Measurements from ENCODE around the gene PRSS21. TPM values are rescaled to one million over a fixed set of nuclear protein-coding genes. Genes with fewer than 3 reads are reported as not detected.

The PRSS21 gene
- total and polyA plus RNA-seq, 9 donors, result 0.20 to 0.30 TPM; not detected in 7

- Histone ChIP-seq H3K27me3 (ENCODE audit: control insufficient read depth, insufficient read depth, low read length) (peaks cover 17% of the 10 kb centered on the region), H3K9me3 (replicated peaks; ENCODE audit: control insufficient read depth, low read depth, low read length) (no peaks in the 10 kb centered on the region), H3K36me3 (ENCODE audit: control insufficient read depth, insufficient read depth, low read length) (no peaks in the 10 kb centered on the region), H3K4me3 (ENCODE audit: low read length) (no peak overlapping the region), H3K4me1 (ENCODE audit: control insufficient read depth, insufficient read depth, low read length) (no peaks in the 10 kb centered on the region), H3K27ac (ENCODE audit: low read length) (no peak overlapping the region)
- 81% methylated on average over 7 of the region's 10 CpGs for WGBS (ENCODE audit: insufficient coverage)
- DNase-seq, result no peak
Observed at GRCh38 chr16:2818272-2818876, 1.3 kb downstream of the PRSS21 start.

DNA sequence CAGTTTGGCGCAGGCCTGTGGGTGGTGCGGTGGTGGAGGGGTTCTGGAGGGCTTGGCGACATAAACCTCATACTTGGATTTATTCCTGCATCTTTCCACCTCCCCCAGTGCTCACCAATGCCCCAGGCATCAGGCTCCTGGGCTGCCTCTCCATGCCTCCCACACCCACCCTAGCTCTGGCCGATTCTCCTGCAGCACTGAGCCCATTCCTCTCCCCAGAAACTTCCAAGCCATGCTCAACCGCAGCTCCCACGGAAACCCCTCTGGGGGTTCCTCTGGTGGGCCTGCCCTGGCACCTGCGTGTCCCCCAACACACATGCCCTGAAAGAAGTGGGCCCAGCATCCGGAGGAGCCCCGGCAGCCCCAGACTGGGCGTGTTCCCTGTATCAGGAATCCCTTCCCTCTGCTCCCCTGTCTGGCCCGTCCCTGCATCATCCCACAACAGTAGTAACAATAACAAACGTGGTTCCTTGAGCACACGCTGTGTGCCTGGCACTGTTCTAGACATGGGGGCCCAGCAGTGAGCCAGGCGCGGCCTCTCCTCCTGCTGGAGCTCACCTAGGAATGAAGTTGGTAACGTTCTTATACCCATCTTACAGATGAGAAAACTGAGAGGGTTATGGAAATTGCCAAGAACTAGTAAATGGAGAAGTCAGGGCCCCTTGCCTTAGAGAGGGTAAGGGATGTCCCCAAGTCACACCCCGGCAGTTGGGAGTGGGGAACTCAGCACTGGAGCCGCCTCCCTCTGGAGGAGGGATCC, 2.3 kb downstream of the PRSS21 start:
- Histone ChIP-seq H3K27me3 (ENCODE audit: control insufficient read depth, insufficient read depth, low read length) (peaks cover 17% of the 10 kb centered on the region), H3K9me3 (replicated peaks; ENCODE audit: control insufficient read depth, low read depth, low read length) (no peaks in the 10 kb centered on the region), H3K4me1 (ENCODE audit: control insufficient read depth, insufficient read depth, low read length) (no peaks in the 10 kb centered on the region), H3K27ac (ENCODE audit: low read length) (no peak overlapping the region), H3K36me3 (ENCODE audit: control insufficient read depth, insufficient read depth, low read length) (no peaks in the 10 kb centered on the region), H3K4me3 (ENCODE audit: low read length) (no peak overlapping the region)
- WGBS (ENCODE audit: insufficient coverage), result 78% methylated on average over 11 of the region's 18 CpGs
- no peak for DNase-seq

DNA sequence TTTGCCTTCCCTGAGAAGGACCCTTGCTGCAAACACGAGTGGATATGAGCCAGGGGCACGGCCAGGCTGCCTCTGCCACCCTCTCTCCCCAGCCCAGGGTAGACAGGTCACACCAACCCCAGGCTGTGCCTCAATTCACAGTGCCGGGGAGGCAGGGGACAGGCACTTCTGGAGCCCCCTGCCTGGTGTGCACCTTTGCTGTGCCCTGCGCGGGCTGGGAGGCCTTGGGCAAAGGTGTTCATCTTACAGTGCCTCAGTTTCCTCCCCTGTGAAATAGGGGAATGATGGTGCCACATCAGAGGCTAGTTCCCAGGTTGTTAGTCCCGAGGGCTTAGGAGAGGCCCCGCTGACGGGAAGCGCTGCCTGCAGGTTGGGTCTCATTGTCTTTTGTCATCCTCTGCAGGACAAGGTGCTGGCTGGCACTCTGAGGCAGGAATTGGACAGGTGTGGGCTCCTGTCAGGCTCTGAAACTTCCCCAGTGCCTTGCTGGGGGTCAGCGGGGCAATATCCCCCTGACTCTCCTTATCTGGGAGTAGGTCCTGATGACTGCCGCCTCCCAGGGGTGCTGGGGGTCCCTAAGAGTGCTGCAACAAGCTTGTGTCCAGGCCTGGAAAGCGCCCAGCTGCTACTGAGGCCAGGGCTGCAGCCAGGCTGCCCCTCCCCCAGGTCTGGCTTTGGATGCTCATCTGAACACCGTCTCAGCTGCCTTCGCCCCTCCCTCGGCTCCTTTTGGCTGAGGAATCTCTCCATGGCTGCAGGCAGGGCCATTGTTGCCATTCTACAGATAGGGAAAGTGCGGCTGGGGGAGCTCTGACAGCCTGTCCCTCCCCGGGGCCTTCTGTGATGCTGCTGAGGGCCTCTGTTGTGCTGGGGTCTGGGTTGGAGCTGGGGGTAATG, 3.1 kb downstream of the PRSS21 start:
- H3K27me3 ChIP-seq (ENCODE audit: control insufficient read depth, insufficient read depth, low read length), result peaks cover 15% of the 10 kb centered on the region
- no peaks in the 10 kb centered on the region for H3K4me1 ChIP-seq (ENCODE audit: control insufficient read depth, insufficient read depth, low read length)
- DNase-seq, result no peak
- H3K36me3 ChIP-seq (ENCODE audit: control insufficient read depth, insufficient read depth, low read length), result no peaks in the 10 kb centered on the region
- no peaks in the 10 kb centered on the region for H3K9me3 ChIP-seq (replicated peaks; ENCODE audit: control insufficient read depth, low read depth, low read length)
- no peak overlapping the region for H3K4me3 ChIP-seq (ENCODE audit: low read length)
- WGBS (ENCODE audit: insufficient coverage), result 56% methylated on average over 13 of the region's 17 CpGs
- H3K27ac ChIP-seq (ENCODE audit: low read length), result no peak overlapping the region

- Histone ChIP-seq H3K9me3 (replicated peaks; ENCODE audit: control insufficient read depth, low read depth, low read length) (no peaks in the 10 kb centered on the region), H3K4me3 (ENCODE audit: low read length) (no peak overlapping the region), H3K27ac (ENCODE audit: low read length) (no peak overlapping the region), H3K36me3 (ENCODE audit: control insufficient read depth, insufficient read depth, low read length) (no peaks in the 10 kb centered on the region), H3K27me3 (ENCODE audit: control insufficient read depth, insufficient read depth, low read length) (peaks cover 19% of the 10 kb centered on the region), H3K4me1 (ENCODE audit: control insufficient read depth, insufficient read depth, low read length) (no peaks in the 10 kb centered on the region)
- DNase-seq, result no peak
- WGBS (ENCODE audit: insufficient coverage), result 78% methylated on average over 10 of the region's 14 CpGs
Observed at GRCh38 chr16:2820836-2821486, 3.9 kb downstream of the PRSS21 start.

DNA sequence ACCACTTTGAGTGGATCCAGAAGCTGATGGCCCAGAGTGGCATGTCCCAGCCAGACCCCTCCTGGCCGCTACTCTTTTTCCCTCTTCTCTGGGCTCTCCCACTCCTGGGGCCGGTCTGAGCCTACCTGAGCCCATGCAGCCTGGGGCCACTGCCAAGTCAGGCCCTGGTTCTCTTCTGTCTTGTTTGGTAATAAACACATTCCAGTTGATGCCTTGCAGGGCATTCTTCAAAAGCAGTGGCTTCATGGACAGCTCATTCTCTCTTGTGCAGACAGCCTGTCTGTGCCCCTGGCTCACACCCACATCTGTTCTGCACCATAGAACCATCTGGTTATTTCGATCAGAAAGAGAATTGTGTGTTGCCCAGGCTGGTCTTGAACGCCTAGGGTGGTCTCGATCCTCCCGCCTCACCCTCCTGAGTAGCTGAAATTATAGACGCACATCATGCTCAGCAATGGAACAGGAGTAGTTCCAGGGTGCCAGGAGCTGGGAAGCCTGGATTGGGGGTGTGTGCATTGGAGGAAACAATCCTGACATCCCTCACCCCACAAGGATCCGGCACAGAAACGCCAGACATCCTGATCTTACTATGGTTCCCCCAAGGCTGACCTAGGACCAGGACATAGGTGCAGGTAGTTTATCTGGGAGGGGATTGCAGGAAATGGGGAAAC, 4.6 kb downstream of the PRSS21 start:
- DNase-seq, result no peak
- WGBS (ENCODE audit: insufficient coverage), result 56% methylated on average over 3 of the region's 9 CpGs
- Histone ChIP-seq H3K27me3 (ENCODE audit: control insufficient read depth, insufficient read depth, low read length) (peaks cover 19% of the 10 kb centered on the region), H3K4me3 (ENCODE audit: low read length) (no peak overlapping the region), H3K27ac (ENCODE audit: low read length) (no peak overlapping the region), H3K4me1 (ENCODE audit: control insufficient read depth, insufficient read depth, low read length) (no peaks in the 10 kb centered on the region), H3K36me3 (ENCODE audit: control insufficient read depth, insufficient read depth, low read length) (no peaks in the 10 kb centered on the region), H3K9me3 (replicated peaks; ENCODE audit: control insufficient read depth, low read depth, low read length) (no peaks in the 10 kb centered on the region)

DNA sequence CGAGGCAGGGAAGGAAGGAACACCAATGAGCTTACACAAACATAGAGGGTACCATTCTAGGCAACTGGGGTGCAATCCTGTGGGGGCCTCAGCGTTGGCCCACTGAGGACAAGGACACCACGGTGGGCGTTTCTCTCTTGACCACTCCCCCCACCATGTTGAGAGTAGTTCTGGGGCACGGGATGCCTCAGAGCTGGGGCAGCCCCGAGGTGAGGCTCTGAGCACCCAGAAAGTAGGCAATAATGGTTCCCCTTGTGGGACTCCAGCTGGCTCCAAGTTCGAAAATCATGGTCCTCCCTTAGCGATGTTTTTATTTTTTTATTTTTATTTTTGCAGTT, 5.1 kb downstream of the PRSS21 start:
- Histone ChIP-seq H3K36me3 (ENCODE audit: control insufficient read depth, insufficient read depth, low read length) (no peaks in the 10 kb centered on the region), H3K27ac (ENCODE audit: low read length) (no peak overlapping the region), H3K4me1 (ENCODE audit: control insufficient read depth, insufficient read depth, low read length) (no peaks in the 10 kb centered on the region), H3K4me3 (ENCODE audit: low read length) (no peak overlapping the region), H3K9me3 (replicated peaks; ENCODE audit: control insufficient read depth, low read depth, low read length) (no peaks in the 10 kb centered on the region), H3K27me3 (ENCODE audit: control insufficient read depth, insufficient read depth, low read length) (peaks cover 19% of the 10 kb centered on the region)
- no peak for DNase-seq
- 73% methylated on average over 4 of the region's 8 CpGs for WGBS (ENCODE audit: insufficient coverage)

DNA sequence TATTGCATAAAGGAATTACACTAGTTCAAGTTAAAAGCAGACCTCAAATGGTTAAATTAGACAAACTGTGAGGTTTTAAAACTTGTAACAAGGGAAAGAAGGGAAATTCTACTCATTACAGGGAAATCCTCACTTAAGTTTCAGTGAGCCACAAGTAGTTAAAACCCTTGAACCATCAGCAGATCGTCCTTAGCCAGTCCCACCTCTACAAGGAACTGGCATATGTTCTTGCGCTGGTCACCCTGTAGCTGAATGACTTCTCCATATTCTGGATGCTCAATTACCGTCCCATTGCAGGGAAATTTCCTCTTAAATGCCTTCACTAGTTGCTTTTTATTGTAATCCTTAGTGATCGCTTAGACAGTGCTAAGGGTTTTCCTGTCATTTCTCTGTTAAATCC, 5.5 kb downstream of the PRSS21 start:
- no peak for DNase-seq
- H3K27me3 ChIP-seq (ENCODE audit: control insufficient read depth, insufficient read depth, low read length), result peaks cover 19% of the 10 kb centered on the region
- 30% methylated on average over 2 of the region's 4 CpGs for WGBS (ENCODE audit: insufficient coverage)

DNA sequence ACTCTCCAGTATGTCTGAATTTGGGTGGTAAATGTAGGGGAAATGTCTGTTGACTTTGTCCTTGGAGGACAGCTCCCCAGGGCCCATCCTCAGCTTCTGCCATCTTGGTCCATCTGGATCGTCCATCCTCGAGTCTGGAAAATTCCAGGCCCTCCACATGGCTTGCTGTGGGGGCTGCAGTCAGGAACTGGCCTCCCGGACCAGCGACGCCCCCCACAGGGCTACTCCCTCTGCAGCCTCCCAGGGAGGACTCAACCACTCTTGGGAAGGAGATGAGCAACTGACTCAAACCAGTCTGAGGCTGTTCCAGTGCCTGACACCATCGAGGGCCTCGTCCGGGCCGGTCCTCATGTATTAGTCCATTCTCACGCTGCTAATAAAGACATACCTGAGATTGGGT, 7.6 kb downstream of the PRSS21 start:
- 72% methylated on average over 8 of the region's 10 CpGs for WGBS (ENCODE audit: insufficient coverage)
- H3K4me3 ChIP-seq (ENCODE audit: low read length), result no peak overlapping the region
- H3K27me3 ChIP-seq (ENCODE audit: control insufficient read depth, insufficient read depth, low read length), result peaks cover 19% of the 10 kb centered on the region
- H3K36me3 ChIP-seq (ENCODE audit: control insufficient read depth, insufficient read depth, low read length), result no peaks in the 10 kb centered on the region
- no peaks in the 10 kb centered on the region for H3K9me3 ChIP-seq (replicated peaks; ENCODE audit: control insufficient read depth, low read depth, low read length)
- no peak overlapping the region for H3K27ac ChIP-seq (ENCODE audit: low read length)
- no peaks in the 10 kb centered on the region for H3K4me1 ChIP-seq (ENCODE audit: control insufficient read depth, insufficient read depth, low read length)
- no peak for DNase-seq

More for the DNA sequence above, 5.5 kb downstream of the PRSS21 start:
- Histone ChIP-seq H3K27ac (ENCODE audit: low read length) (no peak overlapping the region), H3K36me3 (ENCODE audit: control insufficient read depth, insufficient read depth, low read length) (no peaks in the 10 kb centered on the region), H3K9me3 (replicated peaks; ENCODE audit: control insufficient read depth, low read depth, low read length) (no peaks in the 10 kb centered on the region), H3K4me3 (ENCODE audit: low read length) (no peak overlapping the region), H3K4me1 (ENCODE audit: control insufficient read depth, insufficient read depth, low read length) (no peaks in the 10 kb centered on the region)

- Histone ChIP-seq H3K9me3 (replicated peaks; ENCODE audit: control insufficient read depth, low read depth, low read length) (no peaks in the 10 kb centered on the region), H3K4me1 (ENCODE audit: control insufficient read depth, insufficient read depth, low read length) (peaks cover 3% of the 10 kb centered on the region), H3K36me3 (ENCODE audit: control insufficient read depth, insufficient read depth, low read length) (no peaks in the 10 kb centered on the region), H3K4me3 (ENCODE audit: low read length) (no peak overlapping the region), H3K27ac (ENCODE audit: low read length) (no peak overlapping the region), H3K27me3 (ENCODE audit: control insufficient read depth, insufficient read depth, low read length) (peaks cover 14% of the 10 kb centered on the region)
- DNase-seq, result no peak
- 84% methylated on average over 14 of the region's 26 CpGs for WGBS (ENCODE audit: insufficient coverage)
Observed at GRCh38 chr16:2825049-2825742, 8.2 kb downstream of the PRSS21 start.

Data from muscle of leg (tissue), 11 donors.